AG09309 (cell line): ENCODE data around the gene PTPN1.
"Not testable (repeated sequence)": the region's sequence is repeated elsewhere in the genome, so short reads cannot be mapped to it uniquely, and the experiment has no call there.

Experiments used
- DNase-seq: peaks from one replicate; pipeline ENCODE4 v3.0.0-alpha.2; 2010; ENCODE audit warnings: low read depth
- H3K4me3 ChIP-seq: 2 replicates; pipeline ENCODE4 v1.5.1; 2011; ENCODE audit warnings: mild to moderate bottlenecking, low read depth, low read length, moderate library complexity; ENCODE audit not compliant: control insufficient read depth
- TF ChIP-seq, protein P1 (sequence below): IDR thresholded peaks from 2 replicates; pipeline ENCODE4 v1.5.1; 2011; ENCODE audit warnings: mild to moderate bottlenecking, low read depth, low read length, inconsistent platforms; ENCODE audit not compliant: insufficient read depth, control insufficient read depth; ENCODE audit errors: missing control alignments

Gene PTPN1

DNA sequence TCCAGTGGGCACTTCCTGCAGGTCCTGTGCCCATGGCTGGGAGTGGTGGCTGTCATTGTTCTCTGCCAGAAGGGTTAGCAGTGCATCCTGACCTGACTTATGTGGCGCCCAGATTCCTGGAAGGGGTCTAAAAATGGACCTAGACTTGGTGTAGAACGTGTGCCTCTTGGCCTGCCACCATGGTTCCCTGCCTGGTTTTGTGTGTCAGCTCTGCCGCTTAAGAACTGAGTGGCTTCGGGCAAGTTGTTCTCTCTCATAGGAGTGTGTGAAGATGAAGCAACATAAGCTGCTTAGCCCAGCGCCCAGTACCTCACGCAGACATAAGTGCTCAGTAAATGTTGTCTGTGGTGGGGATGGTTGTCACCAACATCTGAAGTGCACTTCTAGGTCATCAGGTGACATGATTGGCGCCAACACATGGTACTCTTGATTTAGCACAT is 52.1 kb downstream of the PTPN1 start:
- no peak overlapping the region for H3K4me3 ChIP-seq
- DNase-seq, result no peak
- TF ChIP-seq, protein P1, sequence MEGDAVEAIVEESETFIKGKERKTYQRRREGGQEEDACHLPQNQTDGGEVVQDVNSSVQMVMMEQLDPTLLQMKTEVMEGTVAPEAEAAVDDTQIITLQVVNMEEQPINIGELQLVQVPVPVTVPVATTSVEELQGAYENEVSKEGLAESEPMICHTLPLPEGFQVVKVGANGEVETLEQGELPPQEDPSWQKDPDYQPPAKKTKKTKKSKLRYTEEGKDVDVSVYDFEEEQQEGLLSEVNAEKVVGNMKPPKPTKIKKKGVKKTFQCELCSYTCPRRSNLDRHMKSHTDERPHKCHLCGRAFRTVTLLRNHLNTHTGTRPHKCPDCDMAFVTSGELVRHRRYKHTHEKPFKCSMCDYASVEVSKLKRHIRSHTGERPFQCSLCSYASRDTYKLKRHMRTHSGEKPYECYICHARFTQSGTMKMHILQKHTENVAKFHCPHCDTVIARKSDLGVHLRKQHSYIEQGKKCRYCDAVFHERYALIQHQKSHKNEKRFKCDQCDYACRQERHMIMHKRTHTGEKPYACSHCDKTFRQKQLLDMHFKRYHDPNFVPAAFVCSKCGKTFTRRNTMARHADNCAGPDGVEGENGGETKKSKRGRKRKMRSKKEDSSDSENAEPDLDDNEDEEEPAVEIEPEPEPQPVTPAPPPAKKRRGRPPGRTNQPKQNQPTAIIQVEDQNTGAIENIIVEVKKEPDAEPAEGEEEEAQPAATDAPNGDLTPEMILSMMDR, result no peak

DNA sequence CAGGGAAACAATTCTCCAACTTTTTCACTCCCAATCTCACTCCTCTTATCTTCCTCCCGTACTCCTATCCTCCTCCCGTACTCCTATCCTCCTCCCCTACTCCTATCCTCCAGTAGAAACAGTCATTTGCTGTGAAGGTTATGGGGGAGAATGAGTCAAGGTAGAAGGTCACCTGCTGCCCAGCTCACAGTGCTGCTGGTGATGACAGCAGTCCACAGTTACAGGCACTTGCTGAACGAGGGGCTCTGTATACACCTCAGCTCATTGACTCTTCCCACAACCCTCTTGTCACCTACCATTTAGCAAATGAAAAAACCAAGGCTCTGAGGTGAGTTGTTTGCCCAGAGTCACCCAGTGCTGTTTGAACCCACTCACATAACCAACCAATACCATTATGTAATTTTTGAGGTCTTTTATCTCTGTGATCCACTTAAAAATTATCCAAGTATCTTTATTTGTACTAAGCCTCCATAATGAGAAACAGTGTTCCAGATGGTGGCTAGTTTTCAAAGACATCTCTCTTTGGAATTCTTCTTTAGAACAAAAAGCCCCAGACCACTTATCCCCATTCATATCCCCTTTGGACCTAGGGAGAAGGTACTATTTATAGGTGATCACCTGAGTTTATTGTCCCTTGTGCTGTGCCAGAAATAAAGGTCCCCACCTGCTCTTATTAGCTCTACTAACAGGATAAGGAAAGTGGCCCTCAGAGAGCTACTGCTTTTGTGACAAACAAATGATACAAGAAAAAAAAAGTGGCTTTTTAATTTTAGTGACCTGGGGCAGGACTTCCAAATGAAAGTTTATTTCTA is 53.2 kb downstream of the PTPN1 start:
- H3K4me3 ChIP-seq, result no peak overlapping the region
- TF ChIP-seq, protein P1, result no peak
- DNase-seq, result no peak

GRCh38 chr20:50565383-50565782 is 55.2 kb downstream of the PTPN1 start:
- TF ChIP-seq, protein P1, result no peak
- no peak for DNase-seq
- no peak overlapping the region for H3K4me3 ChIP-seq

- TF ChIP-seq, protein P1, result no peak
- no peak for DNase-seq
Observed at GRCh38 chr20:50565871-50566270, 55.7 kb downstream of the PTPN1 start.

DNA sequence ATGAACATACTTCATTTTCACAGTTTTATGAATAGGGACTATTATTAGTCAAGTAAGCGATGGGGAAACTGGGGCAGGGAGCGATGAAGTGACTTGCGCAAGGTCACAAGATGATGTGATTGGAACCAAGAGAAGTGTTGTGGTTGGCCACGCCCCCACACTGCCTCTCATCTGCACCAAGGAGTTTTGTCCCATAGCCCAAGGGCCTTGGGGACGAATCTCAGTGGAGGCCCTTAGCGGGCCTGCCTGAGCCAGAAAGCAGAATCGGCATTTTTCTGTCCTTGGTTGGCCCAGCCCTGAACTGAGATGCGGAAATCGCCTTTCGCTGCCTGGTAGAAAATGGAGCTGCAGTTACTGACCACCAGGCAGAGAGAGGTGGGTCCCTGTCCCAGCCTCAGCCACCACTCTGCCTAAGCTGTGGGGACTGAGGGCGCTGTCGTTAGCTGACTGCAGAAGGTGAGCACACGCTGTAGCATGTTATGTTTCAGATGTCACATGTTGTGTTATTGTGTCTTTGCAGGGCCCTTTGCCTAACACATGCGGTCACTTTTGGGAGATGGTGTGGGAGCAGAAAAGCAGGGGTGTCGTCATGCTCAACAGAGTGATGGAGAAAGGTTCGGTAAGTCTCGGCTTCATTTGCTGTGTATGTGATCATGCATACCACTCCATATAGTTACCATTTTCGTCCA is 57.8 kb downstream of the PTPN1 start:
- TF ChIP-seq, protein P1, result no peak

More at GRCh38 chr20:50565871-50566270, 55.7 kb downstream of the PTPN1 start:
- H3K4me3 ChIP-seq, result no peak overlapping the region

GRCh38 chr20:50568549-50568942 is 58.4 kb downstream of the PTPN1 start:
- TF ChIP-seq, protein P1, result no peak
- H3K4me3 ChIP-seq, result no peak overlapping the region
- DNase-seq, result no peak

More for the DNA sequence above, 57.8 kb downstream of the PTPN1 start:
- no peak for DNase-seq
- no peak overlapping the region for H3K4me3 ChIP-seq

DNA sequence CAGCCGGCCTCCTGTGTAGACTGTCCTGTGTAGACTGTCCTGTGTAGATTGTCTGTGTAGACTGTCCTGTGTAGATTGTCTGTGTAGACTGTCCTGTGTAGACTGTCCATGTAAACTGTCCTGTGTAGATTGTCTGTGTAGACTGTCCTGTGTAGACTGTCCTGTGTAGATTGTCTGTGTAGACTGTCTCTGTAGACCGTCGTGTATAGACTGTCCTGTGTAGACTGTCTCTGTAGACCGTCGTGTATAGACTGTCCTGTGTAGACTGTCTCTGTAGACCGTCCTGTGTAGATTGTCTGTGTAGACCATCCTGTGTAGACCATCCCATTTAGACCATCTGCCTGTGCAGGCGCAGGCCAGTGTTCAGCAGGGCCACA is 59.3 kb downstream of the PTPN1 start:
- not testable (repeated sequence) for DNase-seq, H3K4me3 ChIP-seq
